Measurements from ENCODE around the gene SPATA12. TPM values are rescaled to one million over a fixed set of nuclear protein-coding genes. Genes with fewer than 3 reads are reported as not detected.

SPATA12 gene
- total and polyA plus RNA-seq, 2 experiments from 2014 or later = 0.10 to 0.65 TPM

DNA sequence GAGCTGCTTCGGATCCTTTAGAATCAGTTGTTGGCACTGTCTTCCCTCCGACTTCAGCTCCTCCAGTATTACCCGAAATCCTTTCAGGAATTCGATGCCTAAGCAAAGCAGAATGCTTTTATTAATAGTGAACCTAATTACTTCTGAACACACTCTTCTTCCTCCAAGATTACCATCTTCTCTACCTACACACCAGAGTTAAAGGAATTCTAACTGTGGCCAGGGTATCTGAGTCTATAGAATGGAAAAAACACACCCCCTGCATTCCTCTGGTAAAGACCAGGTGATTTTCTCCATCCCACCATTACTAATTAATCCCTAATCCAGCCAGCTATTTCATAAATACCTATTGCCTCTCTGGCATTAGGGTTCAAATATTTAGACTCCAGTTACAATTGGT lies 49.8 kb downstream of the SPATA12 start:
- Histone ChIP-seq H3K4me2 (peak overlapping the region; percentile 9; the same call in 1 of the 2 replicates), H3K36me3 (ENCODE audit: insufficient read depth) (peaks cover 31% of the 10 kb centered on the region), H3K27ac (ENCODE audit: low read depth) (peak overlapping the region; percentile 85), H3K27me3 (ENCODE audit: insufficient read depth) (no peaks in the 10 kb centered on the region), H3F3A (replicated peaks; ENCODE audit: low read depth) (0 out of 2 replicates have a peak, but pooled peaks cover 5% of the 10 kb centered on the region), H3K4me1 (ENCODE audit: insufficient read depth) (peaks cover 32% of the 10 kb centered on the region), H3K9me2 (ENCODE audit: insufficient read depth) (no peaks in the 10 kb centered on the region), H4K20me1 (replicated peaks; ENCODE audit: insufficient read depth) (no peaks in the 10 kb centered on the region), H2AFZ (no peak overlapping the region), H3K4me3 (no peak overlapping the region), H3K79me2 (replicated peaks; ENCODE audit: insufficient read depth) (no peaks in the 10 kb centered on the region)
- peaks cover 91% of the 10 kb centered on the region for H3K36me3 Mint-ChIP-seq (ENCODE audit: low read depth)
- no peak; the same call in 2 of the 3 replicates for ATAC-seq
- H3K27ac Mint-ChIP-seq = peak overlapping the region; percentile 40; the same call in 1 of the 2 replicates
- peaks cover 16% of the 10 kb centered on the region for H3K27me3 Mint-ChIP-seq (ENCODE audit: insufficient read depth, low read depth, poor library complexity)
- TF ChIP-seq CTCF (conservative IDR thresholded peaks at IDR 0.05; ENCODE audit: low read depth in 2 of 2) (no peak), JUNB (IDR thresholded peaks at IDR 0.05; ENCODE audit: unreplicated experiment) (no peak), ZNF462 (CRISPR knock-in tag; IDR thresholded peaks at IDR 0.05) (no peak)
- TF ChIP-seq, protein P1, sequence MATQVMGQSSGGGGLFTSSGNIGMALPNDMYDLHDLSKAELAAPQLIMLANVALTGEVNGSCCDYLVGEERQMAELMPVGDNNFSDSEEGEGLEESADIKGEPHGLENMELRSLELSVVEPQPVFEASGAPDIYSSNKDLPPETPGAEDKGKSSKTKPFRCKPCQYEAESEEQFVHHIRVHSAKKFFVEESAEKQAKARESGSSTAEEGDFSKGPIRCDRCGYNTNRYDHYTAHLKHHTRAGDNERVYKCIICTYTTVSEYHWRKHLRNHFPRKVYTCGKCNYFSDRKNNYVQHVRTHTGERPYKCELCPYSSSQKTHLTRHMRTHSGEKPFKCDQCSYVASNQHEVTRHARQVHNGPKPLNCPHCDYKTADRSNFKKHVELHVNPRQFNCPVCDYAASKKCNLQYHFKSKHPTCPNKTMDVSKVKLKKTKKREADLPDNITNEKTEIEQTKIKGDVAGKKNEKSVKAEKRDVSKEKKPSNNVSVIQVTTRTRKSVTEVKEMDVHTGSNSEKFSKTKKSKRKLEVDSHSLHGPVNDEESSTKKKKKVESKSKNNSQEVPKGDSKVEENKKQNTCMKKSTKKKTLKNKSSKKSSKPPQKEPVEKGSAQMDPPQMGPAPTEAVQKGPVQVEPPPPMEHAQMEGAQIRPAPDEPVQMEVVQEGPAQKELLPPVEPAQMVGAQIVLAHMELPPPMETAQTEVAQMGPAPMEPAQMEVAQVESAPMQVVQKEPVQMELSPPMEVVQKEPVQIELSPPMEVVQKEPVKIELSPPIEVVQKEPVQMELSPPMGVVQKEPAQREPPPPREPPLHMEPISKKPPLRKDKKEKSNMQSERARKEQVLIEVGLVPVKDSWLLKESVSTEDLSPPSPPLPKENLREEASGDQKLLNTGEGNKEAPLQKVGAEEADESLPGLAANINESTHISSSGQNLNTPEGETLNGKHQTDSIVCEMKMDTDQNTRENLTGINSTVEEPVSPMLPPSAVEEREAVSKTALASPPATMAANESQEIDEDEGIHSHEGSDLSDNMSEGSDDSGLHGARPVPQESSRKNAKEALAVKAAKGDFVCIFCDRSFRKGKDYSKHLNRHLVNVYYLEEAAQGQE (IDR thresholded peaks at IDR 0.05; ENCODE audit: unreplicated experiment) = no peak
- H3K9me3 Mint-ChIP-seq = no peaks in the 10 kb centered on the region
- H3K4me1 Mint-ChIP-seq = peaks cover 34% of the 10 kb centered on the region
- H3K4me3 Mint-ChIP-seq = no peak overlapping the region
- DNase-seq (ENCODE audit: low spot score) = no peak

Data from GM23338 (cell line).